Myocyte (in vitro differentiated cells): ENCODE measurements around the gene SULT4A1. TPM values are rescaled to one million over a fixed set of nuclear protein-coding genes. Genes with fewer than 3 reads are reported as not detected.
A peak's percentile ranks its signal among the peaks of the same experiment; 100 is the strongest.
"Not testable (repeated sequence)": the region's sequence is repeated elsewhere in the genome, so short reads cannot be mapped to it uniquely, and the experiment has no call there.

Source experiments
- DNase-seq: peaks from one replicate; pipeline ENCODE4 v3.0.0-alpha.2; 2012; ENCODE audit warnings: low read depth
- polyA plus RNA-seq: library from polyadenylated mRNA; unstranded; fragments of >200 nt; gene quantifications from one replicate; pipeline ENCODE4 v1.2.1, GENCODE V29; 2012; ENCODE audit warnings: missing spikeins
- total RNA-seq: library from RNA; depleted of rRNA; stranded (reverse); fragments of >200 nt; gene quantifications from 2 replicates; pipeline ENCODE4 v1.2.3, GENCODE V29; 2014

SULT4A1 gene
- total RNA-seq: 0.36 TPM in 1 of 2 replicates, not detected in the other
- 0.20 TPM for polyA plus RNA-seq

- no peak for DNase-seq
Observed at GRCh38 chr22:43862074-43862881, at the start of gene SULT4A1. TSS of gene SULT4A1 (minus strand) at chr22:43862513. CDS start at chr22:43862382, 131 bp downstream.

- DNase-seq: no peak
Observed at GRCh38 chr22:43911351-43911750, 49.0 kb upstream of the SULT4A1 start.

- peak; percentile 75 for DNase-seq
Observed at GRCh38 chr22:43910178-43910695, 47.9 kb upstream of the SULT4A1 start.

- DNase-seq: no peak
Observed at GRCh38 chr22:43909708-43910107, 47.4 kb upstream of the SULT4A1 start.

- DNase-seq: peak; percentile 44
Observed at GRCh38 chr22:43905681-43906080, 43.4 kb upstream of the SULT4A1 start.

- not testable (repeated sequence) for DNase-seq
Observed at GRCh38 chr22:43904412-43904811, 42.1 kb upstream of the SULT4A1 start.

GRCh38 chr22:43903033-43903432, 40.7 kb upstream of the SULT4A1 start:
- DNase-seq: not testable (repeated sequence)

GRCh38 chr22:43901976-43902643, 39.8 kb upstream of the SULT4A1 start:
- DNase-seq: peak; percentile 94

GRCh38 chr22:43900206-43900605, 37.9 kb upstream of the SULT4A1 start:
- DNase-seq: no peak

GRCh38 chr22:43897751-43898261, 35.5 kb upstream of the SULT4A1 start:
- peak; percentile 82 for DNase-seq

GRCh38 chr22:43895986-43896645, 33.8 kb upstream of the SULT4A1 start:
- DNase-seq: no peak

- no peak for DNase-seq
Observed at GRCh38 chr22:43894122-43894521, 31.8 kb upstream of the SULT4A1 start.

- no peak for DNase-seq
Observed at GRCh38 chr22:43893266-43893665, 31.0 kb upstream of the SULT4A1 start.

GRCh38 chr22:43892183-43892894, 30.0 kb upstream of the SULT4A1 start:
- DNase-seq: no peak

- DNase-seq: no peak
Observed at GRCh38 chr22:43891360-43892182, 29.3 kb upstream of the SULT4A1 start, which contains the start of gene PNPLA5. TSS of gene PNPLA5 (minus strand) at chr22:43892013. CDS start at chr22:43891880, 133 bp downstream.

GRCh38 chr22:43890901-43891331, 28.6 kb upstream of the SULT4A1 start:
- DNase-seq: peak; percentile 24

- DNase-seq: peak; percentile 45
Observed at GRCh38 chr22:43889860-43890253, 27.5 kb upstream of the SULT4A1 start.

GRCh38 chr22:43889201-43889859, 27.0 kb upstream of the SULT4A1 start:
- no peak for DNase-seq

GRCh38 chr22:43888740-43889139, 26.4 kb upstream of the SULT4A1 start:
- DNase-seq: no peak
